Erythroblast (primary cell): ENCODE measurements around the gene CXCL17.

ENCODE experiments used
- GATA1 ChIP-seq: IDR thresholded peaks from 2 replicates; pipeline ENCODE4 v1.6.1; 2011; ENCODE audit warnings: low read depth, mild to moderate bottlenecking, control low read depth, low read length, moderate library complexity
- POLR2A ChIP-seq: IDR thresholded peaks from 2 replicates; pipeline ENCODE4 v1.6.1; 2011; ENCODE audit warnings: mild to moderate bottlenecking, low read length

DNA sequence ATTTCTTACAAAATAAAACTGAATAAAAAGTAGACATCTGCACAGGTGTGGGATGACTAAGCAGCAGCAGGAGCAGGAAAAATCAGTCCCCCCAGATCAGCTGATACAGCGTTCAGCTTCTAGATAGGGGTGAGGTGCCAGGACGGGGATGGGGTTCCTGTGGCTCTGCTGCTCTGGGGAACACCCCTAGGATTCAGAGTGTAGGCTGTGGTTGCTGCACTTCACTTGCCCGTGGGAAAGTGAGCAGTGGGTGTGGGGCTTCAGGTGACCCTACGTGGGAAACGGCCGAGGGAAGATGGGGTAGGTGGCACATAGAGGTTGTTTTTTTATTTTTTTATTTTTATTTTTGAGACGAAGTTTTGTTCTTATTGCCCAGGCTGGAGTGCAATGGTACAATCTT, 3.2 kb upstream of the CXCL17 start:
- TF ChIP-seq POLR2A (no peak), GATA1 (no peak)
